ENCODE results near the gene PCSK1N. TPM values are rescaled to one million over a fixed set of nuclear protein-coding genes. Genes with fewer than 3 reads are reported as not detected.

The PCSK1N gene
- total and polyA plus RNA-seq, 9 of the 15 experiments (the other 6 are each of a cell fraction or from before 2014, with no cell fraction given) = 0.07 to 0.55 (median 0.54) TPM; not detected in 6

- TF ChIP-seq SOX6 (IDR thresholded peaks at IDR 0.05) (peak; percentile 70; the same call in 1 of the 2 replicates), TFAP4 (CRISPR knock-in tag; IDR thresholded peaks at IDR 0.05; ENCODE audit: borderline replicate concordance) (no peak), CBFA2T3 (IDR thresholded peaks at IDR 0.05) (peak; percentile 59), NR1H2 (CRISPR knock-in tag; IDR thresholded peaks at IDR 0.05) (no peak), TRIM25 (IDR thresholded peaks at IDR 0.05; ENCODE audit: borderline replicate concordance) (no peak), ZNF609 (CRISPR knock-in tag; IDR thresholded peaks at IDR 0.05; ENCODE audit: borderline replicate concordance) (no peak), RNF219 (CRISPR knock-in tag; IDR thresholded peaks at IDR 0.05) (no peak), TAF7 (tag; IDR thresholded peaks at IDR 0.05) (no peak), ARID3A (IDR thresholded peaks at IDR 0.05; ENCODE audit: borderline replicate concordance, low read depth, low read length) (0 out of 2 replicates have a peak, but pooled peaks have one; percentile 58), BCL6 (CRISPR knock-in tag; IDR thresholded peaks at IDR 0.05) (no peak), ILK (tag; IDR thresholded peaks at IDR 0.05; ENCODE audit: borderline replicate concordance, low read depth) (no peak), TBL1XR1 (IDR thresholded peaks at IDR 0.05; ENCODE audit: low read length in 2 of 2) (peak in 1 of 2 experiments; percentile 84; a peak in 1 of 4 replicates), HDAC3 (IDR thresholded peaks at IDR 0.05; ENCODE audit: borderline replicate concordance, partially characterized antibody) (peak; percentile 44), RCOR1 (IDR thresholded peaks at IDR 0.05; ENCODE audit: borderline replicate concordance in 1 of 2, low read depth in 2 of 2, low read length in 2 of 2) (peak in 1 of 2 experiments; percentile 90; a peak in 2 of 4 replicates), CGGBP1 (CRISPR knock-in tag; IDR thresholded peaks at IDR 0.05) (no peak), POLR2G (IDR thresholded peaks at IDR 0.05; ENCODE audit: low read depth, low read length) (no peak)
These were observed 28.8 kb upstream of the PCSK1N start (continued) for GRCh38 chrX:48864210-48864609.

All from K562 (cell line).